ENCODE data around the gene KIF3A.

- TF ChIP-seq, protein P1, sequence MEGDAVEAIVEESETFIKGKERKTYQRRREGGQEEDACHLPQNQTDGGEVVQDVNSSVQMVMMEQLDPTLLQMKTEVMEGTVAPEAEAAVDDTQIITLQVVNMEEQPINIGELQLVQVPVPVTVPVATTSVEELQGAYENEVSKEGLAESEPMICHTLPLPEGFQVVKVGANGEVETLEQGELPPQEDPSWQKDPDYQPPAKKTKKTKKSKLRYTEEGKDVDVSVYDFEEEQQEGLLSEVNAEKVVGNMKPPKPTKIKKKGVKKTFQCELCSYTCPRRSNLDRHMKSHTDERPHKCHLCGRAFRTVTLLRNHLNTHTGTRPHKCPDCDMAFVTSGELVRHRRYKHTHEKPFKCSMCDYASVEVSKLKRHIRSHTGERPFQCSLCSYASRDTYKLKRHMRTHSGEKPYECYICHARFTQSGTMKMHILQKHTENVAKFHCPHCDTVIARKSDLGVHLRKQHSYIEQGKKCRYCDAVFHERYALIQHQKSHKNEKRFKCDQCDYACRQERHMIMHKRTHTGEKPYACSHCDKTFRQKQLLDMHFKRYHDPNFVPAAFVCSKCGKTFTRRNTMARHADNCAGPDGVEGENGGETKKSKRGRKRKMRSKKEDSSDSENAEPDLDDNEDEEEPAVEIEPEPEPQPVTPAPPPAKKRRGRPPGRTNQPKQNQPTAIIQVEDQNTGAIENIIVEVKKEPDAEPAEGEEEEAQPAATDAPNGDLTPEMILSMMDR (IDR thresholded peaks at IDR 0.05) = no peak
- TF ChIP-seq POLR2A (IDR thresholded peaks at IDR 0.05) = no peak
Measured at GRCh38 chr5:132781029-132781428, 43.7 kb upstream of the KIF3A start.
